MG63 (cell line): ENCODE results near the gene SRSF6. TPM values are rescaled to one million over a fixed set of nuclear protein-coding genes. Genes with fewer than 3 reads are reported as not detected.

Experiments
- DNase-seq: peaks from one replicate; pipeline ENCODE4 v3.0.0-alpha.2; 2020
- H3K27me3 ChIP-seq: fragments of 250-450 bp; sonication (Bioruptor Pico); 2 replicates; pipeline ENCODE4 v1.5.1; 2020; ENCODE audit warnings: mild to moderate bottlenecking, moderate library complexity
- H3K36me3 ChIP-seq: fragments of 250-450 bp; sonication (Bioruptor Pico); 2 replicates; pipeline ENCODE4 v1.5.1; 2020; ENCODE audit warnings: mild to moderate bottlenecking, moderate library complexity
- H3K4me3 ChIP-seq: fragments of 250-450 bp; sonication (Bioruptor Pico); 2 replicates; pipeline ENCODE4 v1.5.1; 2020; ENCODE audit warnings: mild to moderate bottlenecking, moderate library complexity
- H3K9me3 ChIP-seq: fragments of 250-450 bp; sonication (Bioruptor Pico); 2 replicates; pipeline ENCODE4 v1.5.1; 2020; ENCODE audit warnings: mild to moderate bottlenecking, moderate library complexity
- total RNA-seq: library from RNA; depleted of rRNA; stranded (reverse); fragments of >200 nt; shearing (Covaris generic); gene quantifications from 2 replicates; pipeline ENCODE4 v1.2.3, GENCODE V29; 2014; ENCODE audit warnings: low replicate concordance; rRNA removed

SRSF6 gene
- total RNA-seq, 1 experiment from 2014 or later, result 22.1 TPM

DNA sequence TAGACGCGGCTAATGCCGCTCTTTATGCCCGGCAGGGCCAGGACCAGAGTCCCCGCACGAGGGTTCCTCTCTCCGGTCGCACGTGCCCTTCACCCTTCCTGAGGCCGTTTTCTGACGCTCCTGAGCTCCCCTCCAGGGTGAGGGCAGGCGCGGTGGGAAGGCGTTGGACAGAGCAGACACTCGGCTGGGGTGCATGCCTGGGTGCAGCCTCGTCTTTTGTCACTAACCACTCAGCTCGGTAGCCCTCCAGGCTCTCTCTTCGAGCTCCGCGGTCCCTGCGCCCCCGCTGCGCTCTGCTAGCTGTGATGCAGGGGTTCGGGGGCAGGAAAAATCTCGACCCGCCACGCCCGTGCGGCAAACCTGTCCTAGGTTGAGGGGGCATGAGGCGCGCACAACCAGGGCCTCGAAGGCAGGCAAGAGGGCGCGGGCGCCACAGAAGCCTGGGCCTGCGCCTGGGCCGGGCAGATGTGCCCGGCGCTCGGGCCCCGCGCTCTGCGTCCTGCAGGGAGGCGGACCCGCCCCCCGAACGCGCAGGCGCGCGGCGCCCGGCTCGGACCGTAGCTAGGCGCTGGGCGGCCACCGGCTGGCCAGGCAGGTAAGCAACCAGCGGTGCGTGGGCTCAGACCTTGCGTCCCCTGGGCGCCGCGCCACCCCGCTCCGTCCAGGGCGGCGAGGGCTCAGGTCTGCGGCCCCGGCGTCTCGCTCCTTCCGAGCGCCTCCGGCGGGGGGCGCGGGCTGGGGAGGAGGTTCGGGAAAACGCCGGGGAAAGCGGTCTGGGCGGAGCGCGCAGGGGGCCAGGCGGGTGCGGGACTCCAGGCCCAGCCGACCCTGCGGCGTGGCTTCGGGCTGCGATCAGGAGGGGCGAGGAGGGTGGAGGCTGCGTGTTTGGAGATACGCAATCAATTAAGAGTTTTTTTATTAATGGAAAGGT is 49.7 kb downstream of the SRSF6 start, which contains the start of gene L3MBTL1:
Gene L3MBTL1 (plus strand): TSS at position 548 of the 931 bp plus-strand sequence. CDS start 5,807 bp downstream, outside the sequence.
- Histone ChIP-seq H3K4me3 (peak within 1 kb of the TSS; percentile 48), H3K36me3 (no peaks in the 10 kb centered on the region), H3K27me3 (no peaks in the 10 kb centered on the region), H3K9me3 (no peaks in the 10 kb centered on the region)
- peak; percentile 43 for DNase-seq

DNA sequence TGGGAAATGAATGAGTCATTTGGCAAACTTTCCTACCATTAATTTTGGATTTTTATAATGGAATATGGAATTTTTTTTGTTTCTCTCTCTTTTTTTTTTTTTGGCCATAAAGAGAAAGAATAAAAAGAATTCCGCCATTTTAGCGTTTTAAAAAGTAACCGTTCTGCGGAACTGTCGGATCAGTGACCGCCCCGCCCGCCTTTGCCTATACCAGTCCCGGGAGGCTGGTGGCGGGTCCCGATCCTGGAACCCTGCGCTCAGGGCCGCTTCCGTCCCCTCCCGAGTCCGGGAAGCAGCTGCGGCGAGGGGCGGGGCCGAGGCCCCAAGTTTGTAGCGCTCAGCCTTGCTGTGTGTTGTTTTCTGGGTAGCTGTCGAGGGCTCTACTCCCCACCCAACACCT is 50.4 kb downstream of the SRSF6 start:
- Histone ChIP-seq H3K4me3 (peak overlapping the region; percentile 48), H3K36me3 (no peaks in the 10 kb centered on the region), H3K27me3 (no peaks in the 10 kb centered on the region), H3K9me3 (no peaks in the 10 kb centered on the region)
- DNase-seq, result no peak

DNA sequence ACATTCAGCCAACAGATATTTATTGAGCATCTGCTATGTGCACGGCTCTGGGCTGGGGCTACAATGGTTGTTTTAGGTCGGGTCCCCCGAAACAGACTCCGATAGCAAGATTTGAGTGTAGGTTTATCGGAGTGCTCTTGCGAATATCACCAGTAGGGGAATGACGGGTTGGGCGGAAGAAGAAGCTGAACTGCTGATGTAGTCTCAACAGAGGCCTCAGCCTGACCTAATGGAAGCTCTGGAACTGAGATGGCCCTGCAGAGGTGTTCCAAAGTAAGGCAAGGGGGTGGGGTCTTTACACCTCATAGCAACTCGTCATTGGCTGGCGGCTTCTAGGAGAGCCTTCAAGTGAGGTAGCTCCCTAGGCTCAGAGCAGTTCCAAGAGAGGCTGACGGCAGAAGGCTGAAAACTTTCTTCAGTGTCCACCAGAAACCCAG is 50.9 kb downstream of the SRSF6 start:
- Histone ChIP-seq H3K27me3 (no peaks in the 10 kb centered on the region), H3K4me3 (no peak overlapping the region), H3K36me3 (no peaks in the 10 kb centered on the region), H3K9me3 (no peaks in the 10 kb centered on the region)
- DNase-seq, result no peak

DNA sequence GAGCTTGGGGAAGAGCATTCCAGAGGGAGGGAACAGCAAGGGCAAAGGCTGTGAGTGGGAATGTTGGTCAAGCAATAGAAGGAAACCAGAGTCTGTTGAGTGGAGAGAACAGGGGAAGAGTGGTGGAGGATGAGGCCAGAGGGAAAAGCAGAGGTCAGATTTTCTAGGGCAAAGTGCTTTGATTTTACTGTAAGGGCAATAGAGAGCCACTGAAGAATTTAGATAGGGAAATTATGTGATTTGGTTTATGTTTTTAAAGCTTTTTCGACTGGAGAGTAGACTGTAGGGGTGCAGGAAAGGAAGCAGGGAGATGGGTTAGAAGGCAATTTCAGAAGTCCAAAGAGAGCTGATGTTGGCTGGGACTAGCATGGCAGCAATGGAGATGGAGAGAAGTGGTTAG is 54.2 kb downstream of the SRSF6 start:
- DNase-seq, result no peak

DNA sequence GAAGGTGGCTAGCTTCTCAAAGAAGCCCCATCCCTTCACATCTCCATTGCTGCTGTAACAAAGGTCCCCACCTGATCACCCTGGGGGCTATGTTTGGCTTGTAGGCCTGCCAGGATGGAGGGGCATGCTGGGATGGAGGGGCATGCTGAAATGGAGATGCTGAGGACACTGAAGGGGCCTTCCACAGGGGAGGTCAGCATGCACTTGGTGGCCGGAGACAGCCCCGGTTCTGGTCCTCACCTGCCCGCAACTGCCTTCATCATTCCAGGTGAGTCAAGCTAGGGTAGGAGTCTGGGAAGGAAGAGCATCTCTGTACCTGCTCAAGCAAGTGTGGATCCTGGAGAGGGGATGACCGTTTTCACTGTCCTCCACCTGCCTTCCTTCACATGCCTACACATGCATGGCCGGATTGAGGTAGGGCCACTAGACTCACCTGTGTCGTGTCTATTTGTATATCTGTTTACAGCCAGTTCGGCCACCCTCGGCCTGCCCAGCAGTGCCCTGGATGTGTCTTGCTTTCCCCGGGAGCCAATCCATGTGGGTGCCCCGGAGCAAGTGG is 55.8 kb downstream of the SRSF6 start:
- Histone ChIP-seq H3K9me3 (no peaks in the 10 kb centered on the region), H3K27me3 (no peaks in the 10 kb centered on the region), H3K36me3 (no peaks in the 10 kb centered on the region), H3K4me3 (peak overlapping the region; percentile 46)
- no peak for DNase-seq

More for the DNA sequence above, 54.2 kb downstream of the SRSF6 start:
- Histone ChIP-seq H3K27me3 (no peaks in the 10 kb centered on the region), H3K9me3 (no peaks in the 10 kb centered on the region), H3K36me3 (no peaks in the 10 kb centered on the region), H3K4me3 (no peak overlapping the region)

Other genes starting within 250 kb of the SRSF6 start
- gene L3MBTL1, start 49.8 kb downstream of the SRSF6 start, total RNA-seq, result 0.53 and 0.81 TPM in 2 replicates
- gene SGK2, start 101.1 kb downstream of the SRSF6 start, total RNA-seq, result 0.72 TPM in 1 of 2 replicates, not detected in the other
- gene IFT52, start 133.0 kb downstream of the SRSF6 start, total RNA-seq, result 45.4 and 53.0 TPM in 2 replicates
- 29.8 and 30.5 TPM in 2 replicates for gene MYBL2, start 209.2 kb downstream of the SRSF6 start, total RNA-seq